Chondrocyte (in vitro differentiated cells): Measurements from ENCODE around the gene MDFIC2. TPM values are rescaled to one million over a fixed set of nuclear protein-coding genes. Genes with fewer than 3 reads are reported as not detected.

ENCODE experiments used
- DNase-seq: peaks from one replicate; pipeline ENCODE4 v3.0.0; 2021; ENCODE audit warnings: mixed read lengths, low spot score
- H3K27ac Mint-ChIP-seq: one replicate; pipeline ENCODE4 v1.8.0; 2021; ENCODE audit warnings: mild to moderate bottlenecking, moderate library complexity, mixed read lengths; ENCODE audit not compliant: unreplicated experiment
- H3K27me3 Mint-ChIP-seq: 2 replicates; pipeline ENCODE4 v1.8.0; 2021; ENCODE audit warnings: low read depth, mixed read lengths
- H3K36me3 Mint-ChIP-seq: 2 replicates; pipeline ENCODE4 v1.8.0; 2021; ENCODE audit warnings: low read depth, mixed read lengths
- H3K4me1 Mint-ChIP-seq: 2 replicates; pipeline ENCODE4 v1.8.0; 2021; ENCODE audit warnings: low read depth, mild to moderate bottlenecking, mixed read lengths
- H3K4me3 Mint-ChIP-seq: one replicate; pipeline ENCODE4 v1.8.0; 2021; ENCODE audit warnings: mild to moderate bottlenecking, moderate library complexity, mixed read lengths; ENCODE audit not compliant: unreplicated experiment
- H3K9me3 Mint-ChIP-seq: 2 replicates; pipeline ENCODE4 v1.8.0; 2021; ENCODE audit warnings: low read depth, mixed read lengths
- CTCF ChIP-seq: fragments of 200-600 bp; sonication (generic); IDR thresholded peaks from 2 replicates; pipeline ENCODE4 v1.5.0; 2021; ENCODE audit warnings: antibody characterized with exemption, mild to moderate bottlenecking, moderate library complexity
- total RNA-seq: library from RNA; stranded (reverse); gene quantifications from 3 replicates; pipeline ENCODE4 v1.2.1, GENCODE V29; 2021

MDFIC2 gene
- total RNA-seq, 1 donor from 2014 or later = not detected

- no peak overlapping the region for H3K27ac Mint-ChIP-seq
Observed at GRCh38 chr3:70277304-70277703, 35.1 kb downstream of the MDFIC2 start.

GRCh38 chr3:70276901-70277300 is 35.5 kb downstream of the MDFIC2 start:
- no peaks in the 10 kb centered on the region for H3K9me3 Mint-ChIP-seq
- DNase-seq = no peak
- peaks cover 8% of the 10 kb centered on the region for H3K4me1 Mint-ChIP-seq
- H3K4me3 Mint-ChIP-seq = no peak overlapping the region
- no peaks in the 10 kb centered on the region for H3K36me3 Mint-ChIP-seq
- H3K27me3 Mint-ChIP-seq = peaks cover 2% of the 10 kb centered on the region
- TF ChIP-seq CTCF = no peak
- no peak overlapping the region for H3K27ac Mint-ChIP-seq

More at GRCh38 chr3:70277304-70277703, 35.1 kb downstream of the MDFIC2 start:
- TF ChIP-seq CTCF = no peak
- Mint-ChIP-seq H3K4me1 (peaks cover 8% of the 10 kb centered on the region), H3K36me3 (no peaks in the 10 kb centered on the region), H3K9me3 (no peaks in the 10 kb centered on the region), H3K4me3 (no peak overlapping the region), H3K27me3 (peaks cover 2% of the 10 kb centered on the region)
- DNase-seq = no peak

- TF ChIP-seq CTCF = no peak
- Mint-ChIP-seq H3K27ac (no peak overlapping the region), H3K9me3 (no peaks in the 10 kb centered on the region), H3K36me3 (no peaks in the 10 kb centered on the region), H3K27me3 (peaks cover 2% of the 10 kb centered on the region), H3K4me3 (no peak overlapping the region), H3K4me1 (no peaks in the 10 kb centered on the region)
- no peak for DNase-seq
Observed at GRCh38 chr3:70273492-70273891, 38.9 kb downstream of the MDFIC2 start.

- Mint-ChIP-seq H3K4me3 (no peak overlapping the region), H3K27ac (no peak overlapping the region), H3K27me3 (peaks cover 2% of the 10 kb centered on the region), H3K4me1 (no peaks in the 10 kb centered on the region), H3K9me3 (no peaks in the 10 kb centered on the region), H3K36me3 (no peaks in the 10 kb centered on the region)
- no peak for TF ChIP-seq CTCF
- no peak for DNase-seq
Observed at GRCh38 chr3:70272798-70273197, 39.6 kb downstream of the MDFIC2 start.

GRCh38 chr3:70264122-70264780 is 48.2 kb downstream of the MDFIC2 start:
- H3K9me3 Mint-ChIP-seq = no peaks in the 10 kb centered on the region
- DNase-seq = no peak
- H3K36me3 Mint-ChIP-seq = no peaks in the 10 kb centered on the region
- H3K4me1 Mint-ChIP-seq = no peaks in the 10 kb centered on the region
- no peak overlapping the region for H3K4me3 Mint-ChIP-seq
- no peak overlapping the region for H3K27ac Mint-ChIP-seq
- H3K27me3 Mint-ChIP-seq = peaks cover 5% of the 10 kb centered on the region
- no peak for TF ChIP-seq CTCF
